Right atrium auricular region (tissue), 2 donors: ENCODE results near the gene SFSWAP. TPM values are rescaled to one million over a fixed set of nuclear protein-coding genes. Genes with fewer than 3 reads are reported as not detected.

Experiments used
- DNase-seq: peaks from one replicate; pipeline ENCODE4 v3.0.0-alpha.2; 2019; ENCODE audit warnings: low spot score
- H3K27ac ChIP-seq, 2 donors: fragments of 200-600 bp; sonication (generic); 1 replicate in 1 of 2; 2 replicates in 1 of 2; pipeline ENCODE4 v1.5.1; 2016 to 2019
- H3K27me3 ChIP-seq, 2 donors: fragments of 200-600 bp; sonication (generic); one replicate each; pipeline versions ENCODE4 v1.5.1 to v1.6.0; 2017 to 2019
- H3K36me3 ChIP-seq: fragments of 200-600 bp; sonication (generic); one replicate; pipeline ENCODE4 v1.5.1; 2016
- H3K4me1 ChIP-seq, 2 donors: fragments of 200-600 bp; sonication (generic); one replicate each; pipeline versions ENCODE4 v1.5.1 to v1.6.0; 2017 to 2019
- H3K4me3 ChIP-seq, 2 donors: fragments of 200-600 bp; sonication (generic); 1 replicate in 1 of 2; 2 replicates in 1 of 2; pipeline ENCODE4 v1.5.1; 2017 to 2019; ENCODE audit warnings: mild to moderate bottlenecking in 1 of 2, moderate library complexity in 1 of 2
- H3K9me3 ChIP-seq, 2 donors: fragments of 200-600 bp; sonication (generic); one replicate each; pipeline ENCODE4 v1.5.1; 2019
- CTCF ChIP-seq, 2 donors: fragments of 200-600 bp; sonication (generic); IDR thresholded peaks; one replicate each; pipeline ENCODE4 v1.5.1; 2019; ENCODE audit warnings: antibody characterized with exemption in 2 of 2
- total RNA-seq, 2 donors: library from RNA; depleted of rRNA; stranded (reverse); fragments of >200 nt; gene quantifications; one replicate each; pipeline ENCODE4 v1.1.0, GENCODE V29; 2016

SFSWAP gene
- total RNA-seq, 2 donors from 2014 or later: 11.4 to 12.3 TPM

GRCh38 chr12:131766382-131767107 is 55.7 kb downstream of the SFSWAP start:
- no peak for DNase-seq
- H3K9me3 ChIP-seq: no peaks in the 10 kb centered on the region
- no peaks in the 10 kb centered on the region for H3K27me3 ChIP-seq
- peaks cover 74% of the 10 kb centered on the region for H3K36me3 ChIP-seq
- H3K4me3 ChIP-seq: no peak overlapping the region
- no peak for TF ChIP-seq CTCF (IDR thresholded peaks at IDR 0.05)
- no peaks in the 10 kb centered on the region for H3K4me1 ChIP-seq
- H3K27ac ChIP-seq: no peak overlapping the region

- Histone ChIP-seq H3K9me3 (no peaks in the 10 kb centered on the region), H3K27ac (no peak overlapping the region), H3K27me3 (no peaks in the 10 kb centered on the region), H3K4me3 (no peak overlapping the region), H3K4me1 (peaks cover 0 to 5% of the 10 kb centered on the region in 2 donors), H3K36me3 (peaks cover 57% of the 10 kb centered on the region)
- DNase-seq: no peak
- TF ChIP-seq CTCF (IDR thresholded peaks at IDR 0.05): no peak
Observed at GRCh38 chr12:131770120-131770519, 59.2 kb downstream of the SFSWAP start.

- Histone ChIP-seq H3K36me3 (peaks cover 39% of the 10 kb centered on the region), H3K4me1 (peaks cover 0 to 9% of the 10 kb centered on the region in 2 donors), H3K27ac (no peak overlapping the region), H3K9me3 (no peaks in the 10 kb centered on the region), H3K27me3 (no peaks in the 10 kb centered on the region), H3K4me3 (no peak overlapping the region)
- no peak for DNase-seq
- no peak for TF ChIP-seq CTCF (IDR thresholded peaks at IDR 0.05)
Observed at GRCh38 chr12:131771965-131772364, 61.1 kb downstream of the SFSWAP start.

GRCh38 chr12:131773582-131774221 is 62.8 kb downstream of the SFSWAP start:
- no peak overlapping the region for H3K27ac ChIP-seq
- TF ChIP-seq CTCF (IDR thresholded peaks at IDR 0.05): no peak
- H3K27me3 ChIP-seq: no peaks in the 10 kb centered on the region
- peaks cover 0 to 9% of the 10 kb centered on the region in 2 donors for H3K4me1 ChIP-seq
- peaks cover 35% of the 10 kb centered on the region for H3K36me3 ChIP-seq
- no peaks in the 10 kb centered on the region for H3K9me3 ChIP-seq
- no peak for DNase-seq
- no peak overlapping the region for H3K4me3 ChIP-seq

GRCh38 chr12:131774576-131775391 is 63.9 kb downstream of the SFSWAP start:
- H3K36me3 ChIP-seq: peaks cover 40% of the 10 kb centered on the region

More at GRCh38 chr12:131774576-131775391, 63.9 kb downstream of the SFSWAP start:
- H3K9me3 ChIP-seq: no peaks in the 10 kb centered on the region
- DNase-seq: no peak
- no peak overlapping the region for H3K4me3 ChIP-seq
- no peaks in the 10 kb centered on the region for H3K27me3 ChIP-seq
- no peak for TF ChIP-seq CTCF (IDR thresholded peaks at IDR 0.05)
- H3K4me1 ChIP-seq: peaks cover 0 to 9% of the 10 kb centered on the region in 2 donors
- peak overlapping the region in 1 of 2 donors; percentile 1 for H3K27ac ChIP-seq
